ENCODE measurements around the gene HAP1.

DNA sequence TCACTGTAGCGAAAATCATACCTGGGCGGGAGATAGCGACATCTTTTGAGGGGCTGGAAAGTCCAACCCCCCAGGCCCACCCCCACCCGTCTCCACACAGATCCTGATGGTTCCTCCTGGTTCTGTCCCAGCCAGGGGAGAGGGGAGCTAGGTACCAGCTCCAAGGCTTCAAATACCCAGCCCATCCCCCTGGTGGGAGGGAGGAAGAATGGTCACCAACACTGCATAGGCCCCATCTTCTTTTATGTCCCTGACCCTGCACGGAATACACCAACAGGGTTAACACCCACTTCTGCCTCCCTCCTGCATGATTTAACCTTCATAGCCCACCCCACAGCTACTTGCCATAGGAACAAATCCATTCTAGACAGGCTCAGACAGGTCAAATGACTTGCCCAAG, 9.3 kb downstream of the HAP1 start:
- TF ChIP-seq SP2 (tag by site-specific recombination; IDR thresholded peaks at IDR 0.05): no peak
- no peak for TF ChIP-seq ZNF10 (tag by site-specific recombination; IDR thresholded peaks at IDR 0.05)
- TF ChIP-seq, protein P1, sequence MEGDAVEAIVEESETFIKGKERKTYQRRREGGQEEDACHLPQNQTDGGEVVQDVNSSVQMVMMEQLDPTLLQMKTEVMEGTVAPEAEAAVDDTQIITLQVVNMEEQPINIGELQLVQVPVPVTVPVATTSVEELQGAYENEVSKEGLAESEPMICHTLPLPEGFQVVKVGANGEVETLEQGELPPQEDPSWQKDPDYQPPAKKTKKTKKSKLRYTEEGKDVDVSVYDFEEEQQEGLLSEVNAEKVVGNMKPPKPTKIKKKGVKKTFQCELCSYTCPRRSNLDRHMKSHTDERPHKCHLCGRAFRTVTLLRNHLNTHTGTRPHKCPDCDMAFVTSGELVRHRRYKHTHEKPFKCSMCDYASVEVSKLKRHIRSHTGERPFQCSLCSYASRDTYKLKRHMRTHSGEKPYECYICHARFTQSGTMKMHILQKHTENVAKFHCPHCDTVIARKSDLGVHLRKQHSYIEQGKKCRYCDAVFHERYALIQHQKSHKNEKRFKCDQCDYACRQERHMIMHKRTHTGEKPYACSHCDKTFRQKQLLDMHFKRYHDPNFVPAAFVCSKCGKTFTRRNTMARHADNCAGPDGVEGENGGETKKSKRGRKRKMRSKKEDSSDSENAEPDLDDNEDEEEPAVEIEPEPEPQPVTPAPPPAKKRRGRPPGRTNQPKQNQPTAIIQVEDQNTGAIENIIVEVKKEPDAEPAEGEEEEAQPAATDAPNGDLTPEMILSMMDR (tag by site-specific recombination; IDR thresholded peaks at IDR 0.05): no peak
- TF ChIP-seq ZNF239 (tag by site-specific recombination; IDR thresholded peaks at IDR 0.05): no peak

Measured in HEK293 (cell line).